ENCODE results near the gene DIAPH3. TPM values are rescaled to one million over a fixed set of nuclear protein-coding genes. Genes with fewer than 3 reads are reported as not detected.

The DIAPH3 gene
- total RNA-seq, 2 donors from 2014 or later: 23.6 to 25.7 TPM

GRCh38 chr13:59863621-59864020, 300.1 kb downstream of the DIAPH3 start:
- TF ChIP-seq CTCF (conservative IDR thresholded peaks at IDR 0.05): no peak
- H3K27ac ChIP-seq (ENCODE audit: low read depth, low read length): no peak overlapping the region
- DNase-seq: no peak
- Mint-ChIP-seq H3K36me3 (ENCODE audit: low read depth) (no peaks in the 10 kb centered on the region), H3K4me3 (no peak overlapping the region), H3K9me3 (no peaks in the 10 kb centered on the region), H3K27ac (no peak overlapping the region), H3K4me1 (peaks cover 7% of the 10 kb centered on the region), H3K27me3 (ENCODE audit: insufficient read depth) (no peaks in the 10 kb centered on the region)
- WGBS, 2 experiments (ENCODE audit: insufficient coverage in 1 of 2, insufficient read length in 1 of 2): 100% methylated on average over 1 of the region's 1 CpG; no CpG with 5 or more reads in 1 of the 2 experiments
- peaks cover 66% of the 10 kb centered on the region for H3K36me3 ChIP-seq (ENCODE audit: control insufficient read depth, insufficient read depth, low read length)
- no peak overlapping the region for H3K9ac ChIP-seq (ENCODE audit: extremely low read depth, low read length, poor library complexity, severe bottlenecking)
- peaks cover 4% of the 10 kb centered on the region for H3K4me1 ChIP-seq (ENCODE audit: control insufficient read depth, insufficient read depth, low read length)
- no peaks in the 10 kb centered on the region for H3K27me3 ChIP-seq (ENCODE audit: control insufficient read depth, insufficient read depth, low read length, poor library complexity, severe bottlenecking)
- no peaks in the 10 kb centered on the region for H3K9me3 ChIP-seq (ENCODE audit: control insufficient read depth, low read length)
- H3K4me3 ChIP-seq (ENCODE audit: low read length): no peak overlapping the region

GRCh38 chr13:59861676-59862075, 302.1 kb downstream of the DIAPH3 start:
- Histone ChIP-seq H3K9me3 (ENCODE audit: control insufficient read depth, low read length) (no peaks in the 10 kb centered on the region), H3K4me3 (ENCODE audit: low read length) (no peak overlapping the region), H3K27ac (ENCODE audit: low read depth, low read length) (no peak overlapping the region), H3K27me3 (ENCODE audit: control insufficient read depth, insufficient read depth, low read length, poor library complexity, severe bottlenecking) (no peaks in the 10 kb centered on the region), H3K9ac (ENCODE audit: extremely low read depth, low read length, poor library complexity, severe bottlenecking) (no peak overlapping the region), H3K36me3 (ENCODE audit: control insufficient read depth, insufficient read depth, low read length) (peaks cover 68% of the 10 kb centered on the region), H3K4me1 (ENCODE audit: control insufficient read depth, insufficient read depth, low read length) (peaks cover 4% of the 10 kb centered on the region)
- Mint-ChIP-seq H3K4me3 (no peak overlapping the region), H3K27me3 (ENCODE audit: insufficient read depth) (no peaks in the 10 kb centered on the region), H3K27ac (no peak overlapping the region), H3K4me1 (peaks cover 7% of the 10 kb centered on the region), H3K36me3 (ENCODE audit: low read depth) (no peaks in the 10 kb centered on the region), H3K9me3 (no peaks in the 10 kb centered on the region)
- TF ChIP-seq CTCF (conservative IDR thresholded peaks at IDR 0.05): no peak
- 85 to 98% methylated on average over 4 of the region's 4 CpGs for WGBS, 2 experiments (ENCODE audit: insufficient coverage in 1 of 2, insufficient read length in 1 of 2)
- no peak for DNase-seq

- no peak for DNase-seq
- Histone ChIP-seq H3K27ac (ENCODE audit: low read depth, low read length) (no peak overlapping the region), H3K4me3 (ENCODE audit: low read length) (no peak overlapping the region), H3K27me3 (ENCODE audit: control insufficient read depth, insufficient read depth, low read length, poor library complexity, severe bottlenecking) (no peaks in the 10 kb centered on the region), H3K36me3 (ENCODE audit: control insufficient read depth, insufficient read depth, low read length) (peaks cover 67% of the 10 kb centered on the region), H3K9ac (ENCODE audit: extremely low read depth, low read length, poor library complexity, severe bottlenecking) (no peak overlapping the region), H3K4me1 (ENCODE audit: control insufficient read depth, insufficient read depth, low read length) (no peaks in the 10 kb centered on the region), H3K9me3 (ENCODE audit: control insufficient read depth, low read length) (no peaks in the 10 kb centered on the region)
- Mint-ChIP-seq H3K36me3 (ENCODE audit: low read depth) (peaks cover 4% of the 10 kb centered on the region), H3K4me1 (no peaks in the 10 kb centered on the region), H3K27me3 (ENCODE audit: insufficient read depth) (no peaks in the 10 kb centered on the region), H3K9me3 (no peaks in the 10 kb centered on the region), H3K27ac (no peak overlapping the region), H3K4me3 (no peak overlapping the region)
- no peak for TF ChIP-seq CTCF (conservative IDR thresholded peaks at IDR 0.05)
These were observed 307.4 kb downstream of the DIAPH3 start for GRCh38 chr13:59856281-59856810.

All from endodermal cell (in vitro differentiated cells).